GM12878 (cell line): ENCODE results near the gene BMPR1B. TPM values are rescaled to one million over a fixed set of nuclear protein-coding genes. Genes with fewer than 3 reads are reported as not detected.

Experiments used
- ATAC-seq: fragments of 200-7000 bp; cut with Tn5 transposase; 3 replicates; pipeline ENCODE4 v1.9.1; 2020; ENCODE audit warnings: mild to moderate bottlenecking, moderate library complexity
- BruUV-seq: library from RNA; stranded (reverse); fragments of 400-500 nt; replicated peaks from 2 replicates; lab custom pipeline; 2021; lab: Mats Ljungman, UMichigan
- CTCF ChIA-PET: fragments of 300-600 bp; sonication (Branson Sonifier 250); formaldehyde crosslinking; extraction: SDS; loops from one replicate; lab custom pipeline; 2021; ENCODE audit warnings: inconsistent platforms; lab: Yijun Ruan, JAX
- POLR2A ChIA-PET: fragments of 350-600 bp; formaldehyde crosslinking; extraction: SDS; loops from one replicate; lab custom pipeline; 2021; ENCODE audit warnings: inconsistent platforms; lab: Charles Lee
- RAD21 ChIA-PET: fragments of 300-600 bp; sonication (Branson Sonifier 250); formaldehyde crosslinking; loops from one replicate; lab custom pipeline; 2023; ENCODE audit warnings: antibody characterized with exemption; ENCODE audit not compliant: unreplicated experiment; lab: Charles Lee
- SMC1A ChIA-PET: fragments of 300-600 bp; sonication (Branson Sonifier 250); formaldehyde crosslinking; loops from one replicate; lab custom pipeline; 2023; ENCODE audit not compliant: unreplicated experiment, uncharacterized antibody; lab: Charles Lee
- DNase-seq: peaks from one replicate; pipeline ENCODE4 v3.0.0-alpha.2; 2011; ENCODE audit warnings: low read depth, low spot score
- FAIRE-seq: peaks from 3 replicates; lab custom pipeline; 2011; peaks lifted over from hg19 to GRCh38; lab: Jason Lieb, UNC
- H2AFZ ChIP-seq: 2 replicates; pipeline ENCODE4 v1.6.0; 2011; ENCODE audit warnings: low read depth, low read length, control low read depth; ENCODE audit not compliant: control insufficient read depth
- H3K27ac ChIP-seq: 2 replicates; pipeline ENCODE4 v1.5.1; 2011; ENCODE audit warnings: control low read depth; ENCODE audit not compliant: control insufficient read depth, insufficient read depth
- H3K27me3 ChIP-seq, 2 experiments: replicated peaks in 1 of 2; 2 replicates each; pipeline versions ENCODE4 v1.6.0 to v1.6.1; 2011; ENCODE audit warnings: low read length in 1 of 2; ENCODE audit not compliant: control insufficient read depth in 2 of 2, insufficient read depth in 2 of 2
- H3K36me3 ChIP-seq, 2 experiments: 2 replicates each; pipeline ENCODE4 v1.5.1; 2011; ENCODE audit warnings: low read length in 1 of 2; ENCODE audit not compliant: control insufficient read depth in 2 of 2, insufficient read depth in 2 of 2
- H3K4me1 ChIP-seq: 2 replicates; pipeline ENCODE4 v1.6.1; 2011; ENCODE audit warnings: mild to moderate bottlenecking, low read length, moderate library complexity, mixed read lengths; ENCODE audit not compliant: control insufficient read depth, insufficient read depth
- H3K4me2 ChIP-seq: 2 replicates; pipeline ENCODE4 v1.6.0; 2011; ENCODE audit warnings: control low read depth; ENCODE audit not compliant: control insufficient read depth, insufficient read depth
- H3K4me3 ChIP-seq: fragments of 200-600 bp; sonication (generic); 2 replicates; pipeline ENCODE4 v1.5.1; 2016
- H3K79me2 ChIP-seq: 2 replicates; pipeline ENCODE4 v1.6.0; 2011; ENCODE audit warnings: low read length; ENCODE audit not compliant: control insufficient read depth, insufficient read depth
- H3K9ac ChIP-seq: 2 replicates; pipeline ENCODE4 v1.8.0; 2011; ENCODE audit warnings: low read length, control low read depth, mixed read lengths; ENCODE audit not compliant: control insufficient read depth, insufficient read depth
- H3K9me3 ChIP-seq: replicated peaks from 3 replicates; pipeline ENCODE4 v1.5.1; 2011; ENCODE audit warnings: mild to moderate bottlenecking, low read length; ENCODE audit not compliant: control insufficient read depth, insufficient read depth
- H4K20me1 ChIP-seq: 2 replicates; pipeline ENCODE4 v1.6.0; 2011; ENCODE audit not compliant: control insufficient read depth, insufficient read depth
- CEBPB ChIP-seq, 2 experiments: fragments of 150-350 bp in 1 of 2; IDR thresholded peaks; 2 replicates each; pipeline ENCODE4 v1.6.1; 2012 to 2014; ENCODE audit warnings: low read depth in 2 of 2, low read length in 2 of 2, borderline replicate concordance in 1 of 2, inconsistent platforms in 1 of 2
- CHD1 ChIP-seq: IDR thresholded peaks from 2 replicates; pipeline ENCODE4 v1.6.1; 2012; ENCODE audit warnings: low read depth, low read length, improper control_type of control experiment
- EED ChIP-seq: sonication (generic); IDR thresholded peaks from 2 replicates; pipeline ENCODE4 v1.6.1; 2016; ENCODE audit warnings: antibody characterized with exemption, low read depth
- HDAC6 ChIP-seq: fragments of 200-600 bp; sonication (generic); IDR thresholded peaks from one replicate; pipeline ENCODE4 v1.8.0; 2017; ENCODE audit warnings: antibody characterized with exemption; ENCODE audit not compliant: unreplicated experiment
- MLLT1 ChIP-seq: fragments of 450-650 bp; IDR thresholded peaks from 2 replicates; pipeline ENCODE4 v1.6.1; 2016; ENCODE audit warnings: mild to moderate bottlenecking
- POLR2AphosphoS2 ChIP-seq: IDR thresholded peaks from 2 replicates; pipeline ENCODE4 v1.6.1; 2011; ENCODE audit warnings: low read depth, mild to moderate bottlenecking, low read length, improper control_type of control experiment, moderate library complexity
- POLR2AphosphoS5 ChIP-seq: IDR thresholded peaks from 2 replicates; pipeline ENCODE4 v1.6.1; 2011; ENCODE audit warnings: mild to moderate bottlenecking, low read length, inconsistent platforms
- RB1 ChIP-seq: fragments of 450-650 bp; formaldehyde crosslinking; IDR thresholded peaks from 2 replicates; pipeline ENCODE4 v1.6.1; 2017; ENCODE audit warnings: mild to moderate bottlenecking, borderline replicate concordance
- SP1 ChIP-seq: IDR thresholded peaks from one replicate; pipeline ENCODE4 v1.6.1; 2011; ENCODE audit warnings: low read depth, low read length
- TARDBP ChIP-seq: IDR thresholded peaks from 2 replicates; pipeline ENCODE4 v1.6.1; 2016; ENCODE audit warnings: borderline replicate concordance
- TCF12 ChIP-seq: IDR thresholded peaks from 2 replicates; pipeline ENCODE4 v1.6.1; 2011; ENCODE audit warnings: low read depth, mild to moderate bottlenecking, low read length
- YBX1 ChIP-seq: fragments of 450-650 bp; IDR thresholded peaks from 2 replicates; pipeline ENCODE4 v1.6.1; 2016; ENCODE audit warnings: antibody characterized with exemption
- ZBTB4 ChIP-seq: fragments of 450-650 bp; formaldehyde crosslinking; IDR thresholded peaks from 2 replicates; pipeline ENCODE4 v1.4.0; 2022; ENCODE audit warnings: mild to moderate bottlenecking, moderate library complexity
- ZNF384 ChIP-seq: IDR thresholded peaks from 2 replicates; pipeline ENCODE4 v1.6.1; 2012; ENCODE audit warnings: low read depth, mild to moderate bottlenecking, low read length, improper control_type of control experiment, borderline replicate concordance
- WGBS: methylation state at CpG from one replicate; pipeline ENCODE4 v1.1.6; 2016; ENCODE audit warnings: low lambda C conversion rate; ENCODE audit not compliant: insufficient replicate concordance, insufficient coverage; ENCODE audit errors: missing lambda C conversion rate; 5-methylcytosine and 5-hydroxymethylcytosine counted together
- in situ Hi-C: fragments of 300-500 bp; cut with MboI; formaldehyde crosslinking; loops from 9 replicates; pipeline ENCODE4 v1.14.3; 2018; ENCODE audit warnings: mixed read lengths
- intact Hi-C: fragments of 100-400 bp; cut with micrococcal nuclease; formaldehyde crosslinking; loops from one replicate; pipeline ENCODE4 v1.14.2; 2022; ENCODE audit not compliant: unreplicated experiment
- polyA plus RNA-seq, 11 experiments: library from polyadenylated mRNA; depleted of rRNA in 4 of 11; unstranded in 6 of 11; stranded (reverse) in 5 of 11; fragments of >200 nt; fragmentation: Nextera tagmentation in 4 of 11; fragmentation: Illumina TruSeq in 1 of 11; extraction: Ambion mirVana in 4 of 11; extraction: Trizol in 1 of 11; gene quantifications; 1 replicate in 1 of 11; 2 replicates in 10 of 11; pipeline versions ENCODE4 v1.2.1 to v1.2.3, GENCODE V29; 2011 to 2016; ENCODE audit warnings: inconsistent platforms in 2 of 11, missing spikeins in 2 of 11, low read depth in 1 of 11
- total RNA-seq, 4 experiments: library from RNA; depleted of rRNA in 3 of 4; stranded (reverse); fragments of >200 nt in 3 of 4; fragmentation: Illumina TruSeq in 1 of 4; extraction: Trizol in 1 of 4; gene quantifications; 2 replicates each; pipeline versions ENCODE4 v1.2.1 to v1.2.3, GENCODE V29; 2013 to 2021
- TF ChIP-seq, protein P1 (sequence below): IDR thresholded peaks from 2 replicates; pipeline ENCODE4 v1.6.1; 2011; ENCODE audit warnings: mild to moderate bottlenecking, low read depth, low read length, moderate library complexity; ENCODE audit not compliant: insufficient replicate concordance

The BMPR1B gene
- total and polyA plus RNA-seq, 10 of the 15 experiments (the other 5 are each of a cell fraction or from before 2014, with no cell fraction given) = not detected

DNA sequence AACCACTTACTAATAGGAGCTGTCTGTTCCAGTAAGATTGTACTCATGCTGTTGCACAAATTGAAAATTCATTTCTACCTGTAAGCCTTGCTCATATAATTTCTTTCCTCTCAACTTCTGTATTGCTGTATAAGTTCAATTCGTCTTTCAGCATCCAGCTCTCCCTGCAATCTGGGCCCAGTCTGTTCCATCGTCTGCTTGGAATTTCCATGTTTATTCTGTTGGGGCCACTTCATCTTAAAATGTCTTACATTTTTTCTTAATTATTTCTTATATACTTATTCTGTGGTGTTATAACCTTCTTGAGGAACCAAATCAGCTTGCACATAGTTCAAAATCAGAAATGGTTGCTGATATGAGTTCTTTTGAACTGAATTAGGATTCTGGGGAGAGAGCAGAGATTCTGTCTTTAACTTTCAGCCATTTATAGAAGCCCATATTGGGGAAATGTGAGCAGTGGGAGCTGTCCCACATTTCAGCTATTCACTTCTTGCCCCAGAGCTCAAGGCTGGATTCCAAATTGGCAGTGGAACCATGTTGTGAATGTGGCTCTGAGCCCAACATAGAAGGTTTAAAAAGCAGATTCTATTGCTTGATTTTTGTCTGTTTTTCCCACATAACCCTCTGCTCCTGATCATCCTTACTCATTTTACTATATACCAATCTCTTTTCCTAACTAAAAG, 291.9 kb downstream of the BMPR1B start (continued):
- TF ChIP-seq MLLT1 (no peak), SP1 (no peak), ZNF384 (no peak), YBX1 (no peak), POLR2AphosphoS2 (no peak), CEBPB (IDR thresholded peaks at IDR 0.05; ENCODE audit: borderline replicate concordance in 1 of 2, low read depth in 2 of 2, low read length in 2 of 2) (no peak), CHD1 (no peak)
- TF ChIP-seq, all 136 proteins: peak for 0

- no peak for ATAC-seq
- no peak for FAIRE-seq
- no peak overlapping the region for H2AFZ ChIP-seq
- no peak overlapping the region for H3K4me2 ChIP-seq
- no TSS peak for BruUV-seq
- H3K27ac ChIP-seq = no peak overlapping the region
- H3K9me3 ChIP-seq = no peaks in the 10 kb centered on the region
- ChIA-PET POLR2A (no interaction called here), RAD21 (no interaction called here), CTCF (no interaction called here), SMC1A (interaction anchor here (1.1 kb wide), 1 partner anchor 9 kb away, joined by 3 read pairs; no protein-coding TSS in a partner anchor)
- no peak for DNase-seq
- H3K4me3 ChIP-seq = no peak overlapping the region
- H3K36me3 ChIP-seq = no peaks in the 10 kb centered on the region
- in situ Hi-C loops = no loop called here
- no peaks in the 10 kb centered on the region for H4K20me1 ChIP-seq
- WGBS = 43% methylated on average over 13 of the region's 13 CpGs
- intact Hi-C loops = no loop called here
- no peak for TF ChIP-seq HDAC6
- TF ChIP-seq ZBTB4 (CRISPR knock-in tag) = no peak
- TF ChIP-seq EED = no peak
- TF ChIP-seq TARDBP = no peak
- no peak for TF ChIP-seq POLR2AphosphoS5
- TF ChIP-seq TCF12 = no peak
- TF ChIP-seq, protein P1, sequence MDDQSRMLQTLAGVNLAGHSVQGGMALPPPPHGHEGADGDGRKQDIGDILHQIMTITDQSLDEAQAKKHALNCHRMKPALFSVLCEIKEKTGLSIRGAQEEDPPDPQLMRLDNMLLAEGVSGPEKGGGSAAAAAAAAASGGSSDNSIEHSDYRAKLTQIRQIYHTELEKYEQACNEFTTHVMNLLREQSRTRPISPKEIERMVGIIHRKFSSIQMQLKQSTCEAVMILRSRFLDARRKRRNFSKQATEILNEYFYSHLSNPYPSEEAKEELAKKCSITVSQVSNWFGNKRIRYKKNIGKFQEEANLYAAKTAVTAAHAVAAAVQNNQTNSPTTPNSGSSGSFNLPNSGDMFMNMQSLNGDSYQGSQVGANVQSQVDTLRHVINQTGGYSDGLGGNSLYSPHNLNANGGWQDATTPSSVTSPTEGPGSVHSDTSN = no peak
- TF ChIP-seq RB1 = no peak
- no peak for TF ChIP-seq CHD1
- H3K27me3 ChIP-seq = no peaks in the 10 kb centered on the region
- H3K79me2 ChIP-seq = no peaks in the 10 kb centered on the region
- no peaks in the 10 kb centered on the region for H3K4me1 ChIP-seq
- no peak overlapping the region for H3K9ac ChIP-seq
These were observed 293.4 kb downstream of the BMPR1B start for GRCh38 chr4:95050980-95051701.
